ENCODE measurements around the gene PUSL1.

The PUSL1 gene

GRCh38 chr1:1283821-1284220, 24.6 kb upstream of the PUSL1 start:
- no peak overlapping the region for H2BK15ac ChIP-seq (ENCODE audit: low read depth, poor library complexity, severe bottlenecking)
- H2BK12ac ChIP-seq (ENCODE audit: low read length in 2 of 2): no peak overlapping the region
- no peaks in the 10 kb centered on the region for H3K9me3 ChIP-seq (ENCODE audit: control insufficient read depth, low read length)
- H3K23ac ChIP-seq (ENCODE audit: low read length in 2 of 2): no peak overlapping the region
- H4K91ac ChIP-seq (ENCODE audit: low read length): no peak overlapping the region
- H2BK5ac ChIP-seq (ENCODE audit: low read depth, low read length, poor library complexity, severe bottlenecking): no peak overlapping the region
- H3K4me1 ChIP-seq (ENCODE audit: control insufficient read depth, insufficient read depth, low read depth, low read length): peaks cover 21% of the 10 kb centered on the region
- no peak overlapping the region for H3K18ac ChIP-seq (ENCODE audit: low read depth in 1 of 2, low read length in 2 of 2)
- no peaks in the 10 kb centered on the region for H3K79me1 ChIP-seq (replicated peaks; ENCODE audit: low read length, poor library complexity, severe bottlenecking)
- H4K8ac ChIP-seq (ENCODE audit: low read length): no peak overlapping the region
- no peak overlapping the region for H3K4me3 ChIP-seq (ENCODE audit: insufficient read depth in 1 of 2, low read depth in 1 of 2, low read length in 2 of 2)
- no peak overlapping the region for H2BK120ac ChIP-seq (ENCODE audit: low read depth, low read length)
- H2AFZ ChIP-seq (ENCODE audit: low read depth, low read length): no peak overlapping the region
- H3K27ac ChIP-seq (ENCODE audit: low read length, poor library complexity, severe bottlenecking): no peak overlapping the region
- H3K9ac ChIP-seq (ENCODE audit: low read length): no peak overlapping the region
- H3K4me2 ChIP-seq (ENCODE audit: low read length, poor library complexity, severe bottlenecking): no peak overlapping the region
- no peaks in the 10 kb centered on the region for H3K36me3 ChIP-seq (ENCODE audit: control insufficient read depth in 1 of 2, insufficient read depth in 2 of 2, low read depth in 1 of 2, low read length in 2 of 2)
- peak overlapping the region; percentile 35 for H2AK5ac ChIP-seq (ENCODE audit: low read length, severe bottlenecking)
- H3K4ac ChIP-seq (ENCODE audit: low read depth in 1 of 2, low read length in 2 of 2): no peak overlapping the region
- DNase-seq: no peak
- peaks cover 0 to 33% of the 10 kb centered on the region in 2 experiments for H3K27me3 ChIP-seq (ENCODE audit: control insufficient read depth in 1 of 2, insufficient read depth in 1 of 2, low read length in 2 of 2)
- H3K14ac ChIP-seq (ENCODE audit: low read length in 2 of 2): no peak overlapping the region
- 65% methylated on average over 3 of the region's 9 CpGs for WGBS

- H3K4me3 ChIP-seq (ENCODE audit: insufficient read depth in 1 of 2, low read depth in 1 of 2, low read length in 2 of 2): no peak overlapping the region
- H2AK5ac ChIP-seq (ENCODE audit: low read length, severe bottlenecking): no peak overlapping the region
- no peak overlapping the region for H2BK12ac ChIP-seq (ENCODE audit: low read length in 2 of 2)
- 96% methylated on average over 27 of the region's 32 CpGs for WGBS
- H3K79me1 ChIP-seq (replicated peaks; ENCODE audit: low read length, poor library complexity, severe bottlenecking): no peaks in the 10 kb centered on the region
- no peak overlapping the region for H4K91ac ChIP-seq (ENCODE audit: low read length)
- no peak overlapping the region for H3K18ac ChIP-seq (ENCODE audit: low read depth in 1 of 2, low read length in 2 of 2)
- no peak overlapping the region for H3K14ac ChIP-seq (ENCODE audit: low read length in 2 of 2)
- DNase-seq: no peak
- H3K23ac ChIP-seq (ENCODE audit: low read length in 2 of 2): no peak overlapping the region
- H3K4me2 ChIP-seq (ENCODE audit: low read length, poor library complexity, severe bottlenecking): no peak overlapping the region
- H2BK120ac ChIP-seq (ENCODE audit: low read depth, low read length): no peak overlapping the region
- H4K8ac ChIP-seq (ENCODE audit: low read length): no peak overlapping the region
- H2AFZ ChIP-seq (ENCODE audit: low read depth, low read length): no peak overlapping the region
- H3K27ac ChIP-seq (ENCODE audit: low read length, poor library complexity, severe bottlenecking): no peak overlapping the region
- no peaks in the 10 kb centered on the region for H3K36me3 ChIP-seq (ENCODE audit: control insufficient read depth in 1 of 2, insufficient read depth in 2 of 2, low read depth in 1 of 2, low read length in 2 of 2)
- no peak overlapping the region for H3K4ac ChIP-seq (ENCODE audit: low read depth in 1 of 2, low read length in 2 of 2)
- H3K9me3 ChIP-seq (ENCODE audit: control insufficient read depth, low read length): no peaks in the 10 kb centered on the region
- H2BK15ac ChIP-seq (ENCODE audit: low read depth, poor library complexity, severe bottlenecking): no peak overlapping the region
- peaks cover 19% of the 10 kb centered on the region for H3K4me1 ChIP-seq (ENCODE audit: control insufficient read depth, insufficient read depth, low read depth, low read length)
- peaks cover 0 to 33% of the 10 kb centered on the region in 2 experiments for H3K27me3 ChIP-seq (ENCODE audit: control insufficient read depth in 1 of 2, insufficient read depth in 1 of 2, low read length in 2 of 2)
- no peak overlapping the region for H3K9ac ChIP-seq (ENCODE audit: low read length)
- no peak overlapping the region for H2BK5ac ChIP-seq (ENCODE audit: low read depth, low read length, poor library complexity, severe bottlenecking)
Measured at GRCh38 chr1:1284221-1285101, 23.9 kb upstream of the PUSL1 start.

- Histone ChIP-seq H2AFZ (ENCODE audit: low read depth, low read length) (no peak overlapping the region), H3K27me3 (ENCODE audit: control insufficient read depth in 1 of 2, insufficient read depth in 1 of 2, low read length in 2 of 2) (peaks cover 0 to 33% of the 10 kb centered on the region in 2 experiments), H3K23ac (ENCODE audit: low read length in 2 of 2) (no peak overlapping the region), H3K36me3 (ENCODE audit: control insufficient read depth in 1 of 2, insufficient read depth in 2 of 2, low read depth in 1 of 2, low read length in 2 of 2) (no peaks in the 10 kb centered on the region), H4K91ac (ENCODE audit: low read length) (no peak overlapping the region), H3K79me1 (replicated peaks; ENCODE audit: low read length, poor library complexity, severe bottlenecking) (no peaks in the 10 kb centered on the region), H3K27ac (ENCODE audit: low read length, poor library complexity, severe bottlenecking) (no peak overlapping the region), H3K4me2 (ENCODE audit: low read length, poor library complexity, severe bottlenecking) (no peak overlapping the region), H3K14ac (ENCODE audit: low read length in 2 of 2) (no peak overlapping the region), H3K9me3 (ENCODE audit: control insufficient read depth, low read length) (no peaks in the 10 kb centered on the region), H3K4me3 (ENCODE audit: insufficient read depth in 1 of 2, low read depth in 1 of 2, low read length in 2 of 2) (no peak overlapping the region), H2BK15ac (ENCODE audit: low read depth, poor library complexity, severe bottlenecking) (no peak overlapping the region), H3K4ac (ENCODE audit: low read depth in 1 of 2, low read length in 2 of 2) (no peak overlapping the region), H2BK5ac (ENCODE audit: low read depth, low read length, poor library complexity, severe bottlenecking) (no peak overlapping the region), H3K4me1 (ENCODE audit: control insufficient read depth, insufficient read depth, low read depth, low read length) (peaks cover 19% of the 10 kb centered on the region), H2BK120ac (ENCODE audit: low read depth, low read length) (no peak overlapping the region), H3K18ac (ENCODE audit: low read depth in 1 of 2, low read length in 2 of 2) (no peak overlapping the region), H2AK5ac (ENCODE audit: low read length, severe bottlenecking) (no peak overlapping the region), H4K8ac (ENCODE audit: low read length) (no peak overlapping the region), H2BK12ac (ENCODE audit: low read length in 2 of 2) (no peak overlapping the region), H3K9ac (ENCODE audit: low read length) (no peak overlapping the region)
- WGBS: 93% methylated on average over 22 of the region's 22 CpGs
- no peak for DNase-seq
Measured at GRCh38 chr1:1285102-1285571, 23.3 kb upstream of the PUSL1 start.

- no peak overlapping the region for H2AK5ac ChIP-seq (ENCODE audit: low read length, severe bottlenecking)
- H3K9me3 ChIP-seq (ENCODE audit: control insufficient read depth, low read length): no peaks in the 10 kb centered on the region
- 93% methylated on average over 33 of the region's 37 CpGs for WGBS
Measured at GRCh38 chr1:1285611-1286311, 22.6 kb upstream of the PUSL1 start.

More at GRCh38 chr1:1285611-1286311, 22.6 kb upstream of the PUSL1 start:
- Histone ChIP-seq H4K91ac (ENCODE audit: low read length) (no peak overlapping the region), H4K8ac (ENCODE audit: low read length) (no peak overlapping the region), H3K27ac (ENCODE audit: low read length, poor library complexity, severe bottlenecking) (no peak overlapping the region), H3K18ac (ENCODE audit: low read depth in 1 of 2, low read length in 2 of 2) (no peak overlapping the region), H2AFZ (ENCODE audit: low read depth, low read length) (no peak overlapping the region), H2BK15ac (ENCODE audit: low read depth, poor library complexity, severe bottlenecking) (no peak overlapping the region), H3K4ac (ENCODE audit: low read depth in 1 of 2, low read length in 2 of 2) (no peak overlapping the region), H3K4me2 (ENCODE audit: low read length, poor library complexity, severe bottlenecking) (no peak overlapping the region), H3K14ac (ENCODE audit: low read length in 2 of 2) (peak overlapping the region in 1 of 2 experiments; percentile 18), H3K9ac (ENCODE audit: low read length) (no peak overlapping the region), H2BK5ac (ENCODE audit: low read depth, low read length, poor library complexity, severe bottlenecking) (no peak overlapping the region), H2BK120ac (ENCODE audit: low read depth, low read length) (no peak overlapping the region), H2BK12ac (ENCODE audit: low read length in 2 of 2) (no peak overlapping the region), H3K36me3 (ENCODE audit: control insufficient read depth in 1 of 2, insufficient read depth in 2 of 2, low read depth in 1 of 2, low read length in 2 of 2) (no peaks in the 10 kb centered on the region), H3K4me3 (ENCODE audit: insufficient read depth in 1 of 2, low read depth in 1 of 2, low read length in 2 of 2) (no peak overlapping the region), H3K23ac (ENCODE audit: low read length in 2 of 2) (no peak overlapping the region), H3K79me1 (replicated peaks; ENCODE audit: low read length, poor library complexity, severe bottlenecking) (no peaks in the 10 kb centered on the region), H3K4me1 (ENCODE audit: control insufficient read depth, insufficient read depth, low read depth, low read length) (peaks cover 24% of the 10 kb centered on the region), H3K27me3 (ENCODE audit: control insufficient read depth in 1 of 2, insufficient read depth in 1 of 2, low read length in 2 of 2) (peaks cover 0 to 33% of the 10 kb centered on the region in 2 experiments)
- no peak for DNase-seq

All from mesenchymal stem cell (in vitro differentiated cells and primary cell).